KOPT-K1 (cell line): ENCODE measurements around the gene FANCF.

Experiments
- H3K27ac ChIP-seq: fragments of 200-600 bp; sonication (generic); 2 replicates; pipeline ENCODE4 v1.5.1; 2016; ENCODE audit warnings: antibody characterized with exemption, mild to moderate bottlenecking, low read depth, low read length; ENCODE audit not compliant: poor library complexity, severe bottlenecking
- H3K36me3 ChIP-seq: fragments of 200-600 bp; sonication (generic); 2 replicates; pipeline ENCODE4 v1.5.1; 2017; ENCODE audit warnings: antibody characterized with exemption, mild to moderate bottlenecking, low read length, moderate library complexity; ENCODE audit not compliant: insufficient read depth
- H3K9me3 ChIP-seq: fragments of 200-600 bp; sonication (generic); 2 replicates; pipeline ENCODE4 v1.5.1; 2017; ENCODE audit warnings: antibody characterized with exemption, low read length, mild to moderate bottlenecking; ENCODE audit not compliant: insufficient read depth, poor library complexity, severe bottlenecking

The FANCF gene

DNA sequence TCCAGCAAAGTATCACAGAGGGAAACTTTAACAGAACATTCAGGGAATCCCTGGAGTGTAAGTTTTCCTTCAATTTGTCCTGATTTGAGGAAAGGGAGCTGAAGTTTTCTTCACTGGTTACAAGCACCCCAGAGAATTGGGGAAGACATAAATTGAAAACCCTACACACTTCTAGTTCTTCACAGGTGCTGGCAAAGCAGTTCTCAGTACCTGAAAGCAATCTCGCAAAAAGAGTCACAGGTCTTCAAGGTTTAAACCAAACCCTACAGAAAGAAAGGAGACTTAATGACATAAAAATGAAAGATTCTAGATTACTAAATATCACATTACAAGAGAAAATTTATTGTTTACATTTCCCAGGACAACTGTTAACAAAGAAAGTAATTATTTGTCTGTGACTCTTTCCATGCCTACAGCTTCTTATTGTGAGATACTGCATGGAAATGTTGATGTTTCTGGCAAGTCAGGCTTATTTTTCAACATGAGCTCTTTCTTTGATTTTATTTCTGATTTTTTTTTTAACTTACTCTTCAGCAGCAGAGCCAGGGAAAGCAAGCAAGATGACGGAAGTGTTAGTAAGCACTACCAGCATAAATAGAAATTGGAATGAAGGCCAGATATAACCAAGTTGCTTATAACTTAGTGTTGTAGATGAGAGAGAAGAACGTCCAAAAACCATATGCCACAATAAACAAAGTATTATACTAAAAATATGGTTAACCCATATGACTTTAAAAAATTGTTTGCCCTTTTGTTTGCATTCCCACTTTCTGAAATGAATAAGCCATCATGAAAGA lies 44.1 kb downstream of the FANCF start:
- Histone ChIP-seq H3K9me3 (no peaks in the 10 kb centered on the region), H3K36me3 (no peaks in the 10 kb centered on the region), H3K27ac (no peak overlapping the region)

GRCh38 chr11:22577854-22578253 lies 47.8 kb downstream of the FANCF start:
- no peaks in the 10 kb centered on the region for H3K9me3 ChIP-seq
- no peaks in the 10 kb centered on the region for H3K36me3 ChIP-seq

More at GRCh38 chr11:22577854-22578253, 47.8 kb downstream of the FANCF start:
- H3K27ac ChIP-seq: no peak overlapping the region
